Gastroesophageal sphincter (tissue), 3 donors: ENCODE results near the gene ASB11.

ENCODE experiments used
- EP300 ChIP-seq: sonication (generic); formaldehyde crosslinking; IDR thresholded peaks from one replicate; pipeline ENCODE4 v1.6.1; 2017; ENCODE audit warnings: antibody characterized with exemption, mild to moderate bottlenecking
- POLR2A ChIP-seq, 2 donors: fragments of 450-650 bp; IDR thresholded peaks; one replicate each; pipeline ENCODE4 v1.6.1; 2017; ENCODE audit warnings: antibody characterized with exemption in 2 of 2, mild to moderate bottlenecking in 2 of 2, moderate library complexity in 1 of 2
- POLR2AphosphoS5 ChIP-seq: sonication (generic); formaldehyde crosslinking; IDR thresholded peaks from one replicate; pipeline ENCODE4 v1.6.1; 2017; ENCODE audit warnings: antibody characterized with exemption
- TF ChIP-seq, protein P1 (sequence below), 4 experiments: fragments of 200-600 bp in 2 of 4; fragments of 450-650 bp in 2 of 4; sonication (generic) in 1 of 4; IDR thresholded peaks; one replicate each; pipeline ENCODE4 v1.5.1; 2017 to 2019; ENCODE audit warnings: antibody characterized with exemption in 4 of 4, mild to moderate bottlenecking in 2 of 4, moderate library complexity in 2 of 4

DNA sequence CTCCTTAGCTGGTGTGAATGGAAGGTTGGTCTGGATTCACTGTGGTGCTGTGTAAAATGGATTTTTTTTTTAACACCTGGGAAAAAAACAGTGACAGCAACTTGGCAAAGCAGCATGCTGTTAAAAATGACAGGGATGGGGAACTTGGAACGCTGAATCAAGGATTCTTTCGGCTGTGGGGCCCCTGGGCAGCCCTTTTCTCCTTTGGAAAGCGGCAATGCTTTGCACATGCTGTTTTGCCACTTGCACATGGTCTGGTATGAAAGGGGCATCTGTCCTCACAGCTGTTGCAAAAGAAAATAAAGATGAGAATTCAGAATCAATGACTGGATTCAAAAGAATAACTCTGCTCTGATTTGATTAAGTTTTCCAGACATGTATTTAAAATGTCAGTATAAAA lies 30.5 kb upstream of the ASB11 start:
- TF ChIP-seq, protein P1, sequence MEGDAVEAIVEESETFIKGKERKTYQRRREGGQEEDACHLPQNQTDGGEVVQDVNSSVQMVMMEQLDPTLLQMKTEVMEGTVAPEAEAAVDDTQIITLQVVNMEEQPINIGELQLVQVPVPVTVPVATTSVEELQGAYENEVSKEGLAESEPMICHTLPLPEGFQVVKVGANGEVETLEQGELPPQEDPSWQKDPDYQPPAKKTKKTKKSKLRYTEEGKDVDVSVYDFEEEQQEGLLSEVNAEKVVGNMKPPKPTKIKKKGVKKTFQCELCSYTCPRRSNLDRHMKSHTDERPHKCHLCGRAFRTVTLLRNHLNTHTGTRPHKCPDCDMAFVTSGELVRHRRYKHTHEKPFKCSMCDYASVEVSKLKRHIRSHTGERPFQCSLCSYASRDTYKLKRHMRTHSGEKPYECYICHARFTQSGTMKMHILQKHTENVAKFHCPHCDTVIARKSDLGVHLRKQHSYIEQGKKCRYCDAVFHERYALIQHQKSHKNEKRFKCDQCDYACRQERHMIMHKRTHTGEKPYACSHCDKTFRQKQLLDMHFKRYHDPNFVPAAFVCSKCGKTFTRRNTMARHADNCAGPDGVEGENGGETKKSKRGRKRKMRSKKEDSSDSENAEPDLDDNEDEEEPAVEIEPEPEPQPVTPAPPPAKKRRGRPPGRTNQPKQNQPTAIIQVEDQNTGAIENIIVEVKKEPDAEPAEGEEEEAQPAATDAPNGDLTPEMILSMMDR (IDR thresholded peaks at IDR 0.05), result no peak
- TF ChIP-seq EP300 (no peak), POLR2A (IDR thresholded peaks at IDR 0.05) (no peak), POLR2AphosphoS5 (no peak)
